Adrenal gland (tissue), 5 donors: Measurements from ENCODE around the gene CHTOP.

Experiments
- CTCF ChIP-seq, 6 experiments: fragments of 450-650 bp in 4 of 6; fragments of 200-600 bp in 2 of 6; sonication (generic) in 1 of 6; IDR thresholded peaks; 1 replicate in 5 of 6; 2 replicates in 1 of 6; pipeline versions ENCODE4 v1.5.1 to v1.8.0; 2016 to 2021; ENCODE audit warnings: antibody characterized with exemption in 6 of 6, mild to moderate bottlenecking in 2 of 6, moderate library complexity in 1 of 6
- POLR2A ChIP-seq, 2 donors: fragments of 450-650 bp; IDR thresholded peaks; one replicate each; pipeline ENCODE4 v1.6.1; 2017; ENCODE audit warnings: antibody characterized with exemption in 2 of 2, mild to moderate bottlenecking in 2 of 2, moderate library complexity in 1 of 2
- donor health status: DM: no; HTN: no; CAD: no.

DNA sequence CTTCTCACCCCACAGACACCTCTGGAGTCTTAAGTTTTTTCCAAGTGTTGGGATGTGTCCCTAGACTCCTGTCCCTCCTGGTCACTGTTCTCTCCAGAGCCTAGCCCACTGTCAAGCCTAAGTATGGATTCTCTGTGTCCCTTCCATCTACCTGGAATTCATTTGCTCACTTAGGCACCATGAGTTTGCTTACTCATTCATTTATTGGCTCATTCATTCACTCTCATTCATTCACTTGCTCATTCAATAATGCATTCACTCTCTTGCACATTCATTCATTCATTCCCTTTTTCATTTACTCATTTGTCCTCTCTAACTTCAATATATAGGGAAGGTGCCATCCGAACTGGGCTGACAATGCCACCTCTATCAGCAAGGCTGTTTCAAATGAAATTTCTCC, 22.5 kb upstream of the CHTOP start:
- TF ChIP-seq CTCF (IDR thresholded peaks at IDR 0.05) (no peak), POLR2A (IDR thresholded peaks at IDR 0.05) (no peak)
